Stimulated activated CD4-positive, alpha-beta T cell treated with anti-CD3 and anti-CD28 coated beads, TNF-alpha, amount 100 ng/mL, for 4 hours (primary cell): ENCODE data around the gene MED12L.
"Not testable (repeated sequence)": the region's sequence is repeated elsewhere in the genome, so short reads cannot be mapped to it uniquely, and the experiment has no call there.

Experiments
- DNase-seq, 3 experiments: peaks; one replicate each; pipeline ENCODE4 v3.0.0-alpha.2; 2020; ENCODE audit warnings: low read depth in 3 of 3

MED12L gene

DNA sequence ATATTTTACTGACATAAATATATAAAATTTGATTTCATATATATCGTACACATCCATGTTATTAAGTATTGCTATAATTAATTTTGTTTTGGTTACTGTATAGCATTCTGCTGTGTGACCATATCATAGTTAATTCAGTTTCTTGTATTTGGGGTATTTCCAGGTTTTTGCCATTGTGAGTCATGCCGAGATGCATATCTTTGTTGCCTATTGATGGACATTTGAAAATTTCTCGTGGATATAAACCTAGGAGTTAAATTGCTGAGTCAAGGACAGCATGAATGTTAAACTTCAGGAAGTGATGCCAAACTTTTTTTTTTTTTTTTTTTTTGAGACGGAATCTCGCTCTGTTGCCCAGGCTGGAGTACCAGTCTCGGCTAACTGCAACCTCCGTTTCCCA is 151.3 kb downstream of the MED12L start:
- no peak for DNase-seq

- DNase-seq, result not testable (repeated sequence)
Measured at GRCh38 chr3:151242006-151242405, 156.5 kb downstream of the MED12L start.

DNA sequence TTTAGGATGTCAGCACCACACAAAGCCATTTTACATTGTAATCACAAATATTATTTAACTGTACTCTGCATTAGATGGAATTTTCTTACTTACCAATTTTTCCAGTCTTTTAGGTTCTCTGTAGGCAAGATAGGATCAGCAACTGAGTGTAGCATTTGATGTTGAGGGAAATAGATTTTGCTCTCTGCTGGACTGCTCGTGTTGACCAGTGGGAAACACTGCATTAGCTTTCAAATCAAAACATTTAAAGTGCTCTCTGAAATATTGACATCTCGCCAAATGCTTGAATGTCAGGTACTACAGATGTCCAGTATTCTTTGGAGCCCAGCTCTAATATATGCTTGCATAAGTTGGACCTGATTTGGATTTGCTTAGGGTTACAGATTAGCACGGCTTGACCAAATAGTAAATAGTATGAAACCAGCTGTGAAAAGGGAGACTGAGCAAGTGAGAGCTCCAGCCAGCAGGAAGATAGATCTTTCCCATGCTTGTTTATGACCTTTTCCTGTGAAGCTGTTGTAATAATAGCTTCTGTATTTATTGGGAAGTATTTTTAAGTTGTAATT is 163.4 kb downstream of the MED12L start:
- DNase-seq, result no peak

DNA sequence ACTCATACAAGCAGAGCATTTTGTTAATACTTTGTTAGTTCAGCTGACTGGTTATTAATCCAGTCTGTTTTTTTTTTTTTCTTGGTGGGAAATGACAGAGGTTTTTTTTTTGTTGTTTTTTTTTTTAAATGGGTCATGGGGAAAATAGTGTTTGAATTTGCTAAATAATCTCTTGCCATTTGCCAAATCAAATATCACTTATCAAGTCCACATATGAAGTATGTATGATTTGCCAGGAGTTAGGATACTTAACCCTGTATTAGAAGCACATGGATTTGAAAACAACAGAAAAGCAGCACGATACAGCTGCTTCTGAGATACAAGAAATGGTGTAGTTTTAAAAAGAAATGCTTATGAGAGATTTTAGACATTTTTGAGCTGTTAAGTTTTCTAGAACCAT is 171.3 kb downstream of the MED12L start:
- no peak for DNase-seq

- DNase-seq, result no peak
Measured at GRCh38 chr3:151259664-151260063, 174.2 kb downstream of the MED12L start.

GRCh38 chr3:151262871-151263525 is 177.5 kb downstream of the MED12L start:
- DNase-seq, result no peak

DNA sequence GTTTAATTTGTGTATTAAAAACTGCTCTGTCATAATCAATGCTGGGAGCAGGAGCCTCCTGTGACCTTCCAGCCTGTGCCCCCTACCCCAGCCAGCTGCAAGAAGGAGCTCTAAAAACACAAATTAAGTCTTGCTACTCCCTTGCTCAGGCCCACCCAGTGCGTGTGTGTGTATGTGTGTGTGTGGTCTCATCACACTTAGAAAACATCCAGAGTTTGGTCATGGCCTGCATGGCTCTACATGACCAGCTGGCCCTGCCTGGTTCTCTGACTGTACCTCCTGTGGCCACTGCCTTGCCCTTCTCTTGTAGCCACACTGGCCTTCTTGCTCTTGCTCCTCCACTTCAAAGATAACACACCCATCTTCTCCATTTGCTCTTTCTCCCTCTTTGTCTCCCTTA is 179.1 kb downstream of the MED12L start:
- no peak for DNase-seq

GRCh38 chr3:151265166-151265565 is 179.7 kb downstream of the MED12L start:
- no peak for DNase-seq

DNA sequence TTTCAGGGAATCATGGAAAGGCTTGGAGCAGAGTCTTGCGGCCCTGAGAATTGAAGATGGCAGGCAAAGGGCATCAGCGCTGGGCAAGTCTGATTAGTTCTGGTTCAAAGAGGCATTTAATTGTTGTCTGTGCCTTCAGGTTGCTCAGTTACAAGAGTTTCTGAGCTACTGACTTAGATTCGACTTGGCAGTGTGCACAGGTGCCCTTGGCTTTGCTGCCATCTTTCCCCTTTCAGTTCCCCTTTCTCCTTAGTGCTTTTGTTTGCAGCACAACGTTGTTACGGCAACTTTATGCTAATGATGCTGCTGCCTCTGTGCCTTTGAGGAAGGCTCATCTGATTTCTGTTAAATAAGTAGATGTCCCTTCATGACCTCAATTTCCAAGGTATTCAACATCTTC is 180.4 kb downstream of the MED12L start:
- no peak for DNase-seq

DNA sequence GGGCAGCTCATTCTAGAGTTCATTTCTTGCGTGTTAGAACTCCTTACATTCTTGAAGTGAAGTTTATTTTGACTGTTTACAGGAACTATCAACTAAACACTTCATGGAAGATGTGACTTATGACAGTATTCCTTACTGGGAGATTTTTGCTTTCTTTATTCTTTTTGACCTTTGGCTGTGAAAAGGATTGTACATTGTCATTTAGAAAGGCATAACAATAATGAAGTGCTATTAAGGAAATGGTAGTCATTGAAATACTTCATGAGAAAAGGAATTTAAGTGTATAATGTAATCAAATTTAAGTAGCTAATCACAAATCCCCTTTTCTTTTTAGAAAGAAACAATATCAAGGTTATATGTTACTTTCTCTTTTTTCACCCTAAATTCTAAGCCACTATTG is 181.6 kb downstream of the MED12L start:
- DNase-seq, result no peak

- DNase-seq, result no peak
Measured at GRCh38 chr3:151268267-151269235, 183.1 kb downstream of the MED12L start.

- no peak for DNase-seq
Measured at GRCh38 chr3:151269631-151270030, 184.2 kb downstream of the MED12L start.

DNA sequence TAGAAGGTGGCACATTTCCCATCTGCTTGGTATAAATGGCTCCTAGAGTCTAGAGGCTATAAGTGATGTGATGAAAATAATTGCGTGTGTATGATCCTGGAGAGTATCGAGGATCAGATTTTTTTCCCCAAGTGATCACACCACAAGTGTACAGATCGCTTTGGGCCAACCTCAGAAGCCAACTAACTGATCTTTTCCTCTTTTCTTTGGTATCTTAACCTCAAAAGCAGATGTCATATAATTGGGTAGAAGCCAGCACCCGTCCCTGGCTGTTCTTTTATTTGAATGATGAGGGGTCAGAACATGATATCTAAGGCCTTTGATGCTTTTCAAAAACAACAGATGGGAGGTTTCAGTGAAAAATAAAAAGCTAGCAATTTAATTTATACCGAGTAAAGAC is 189.6 kb downstream of the MED12L start:
- DNase-seq, result no peak

- no peak for DNase-seq
Measured at GRCh38 chr3:151276038-151276686, 190.7 kb downstream of the MED12L start.

GRCh38 chr3:151276687-151277042 is 191.2 kb downstream of the MED12L start:
- no peak for DNase-seq

GRCh38 chr3:151278230-151278629 is 192.8 kb downstream of the MED12L start, which contains the start of gene P2RY14:
P2RY14 (minus strand) TSS chr3:151278542; CDS start chr3:151214316, 64,226 bp downstream.
- no peak for DNase-seq

DNA sequence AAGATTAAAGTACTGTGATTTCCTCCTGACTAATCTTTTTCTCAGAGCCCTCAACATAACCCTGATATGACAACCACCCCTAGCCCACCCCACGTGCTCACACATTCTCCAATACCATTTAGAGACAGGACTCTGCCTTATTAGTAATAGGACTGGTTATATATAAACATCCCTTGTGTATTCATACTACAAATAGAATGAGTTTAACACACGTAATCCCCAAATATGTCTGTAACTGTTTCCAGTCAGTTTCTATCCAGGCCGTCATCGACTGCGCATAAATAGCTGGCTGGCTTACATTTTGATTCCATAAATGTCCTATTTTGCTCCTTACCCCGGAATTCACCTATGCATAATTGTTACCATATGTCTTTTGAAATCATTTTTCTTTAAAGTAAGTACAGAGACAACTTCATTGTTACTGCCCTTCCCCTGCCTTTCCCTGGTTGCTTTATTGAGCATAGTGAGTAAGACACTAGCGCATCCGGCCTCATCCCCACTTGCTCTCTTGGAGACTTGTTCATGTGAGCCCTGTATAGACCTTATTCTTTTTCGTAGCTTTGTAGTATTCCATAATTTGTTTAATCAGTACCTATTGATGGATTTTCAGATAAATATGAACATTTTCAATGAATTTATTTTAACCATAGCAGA is 196.3 kb downstream of the MED12L start:
- DNase-seq, result no peak

GRCh38 chr3:151282921-151283320 is 197.5 kb downstream of the MED12L start:
- DNase-seq, result no peak

GRCh38 chr3:151283387-151283786 is 197.9 kb downstream of the MED12L start:
- DNase-seq, result no peak

DNA sequence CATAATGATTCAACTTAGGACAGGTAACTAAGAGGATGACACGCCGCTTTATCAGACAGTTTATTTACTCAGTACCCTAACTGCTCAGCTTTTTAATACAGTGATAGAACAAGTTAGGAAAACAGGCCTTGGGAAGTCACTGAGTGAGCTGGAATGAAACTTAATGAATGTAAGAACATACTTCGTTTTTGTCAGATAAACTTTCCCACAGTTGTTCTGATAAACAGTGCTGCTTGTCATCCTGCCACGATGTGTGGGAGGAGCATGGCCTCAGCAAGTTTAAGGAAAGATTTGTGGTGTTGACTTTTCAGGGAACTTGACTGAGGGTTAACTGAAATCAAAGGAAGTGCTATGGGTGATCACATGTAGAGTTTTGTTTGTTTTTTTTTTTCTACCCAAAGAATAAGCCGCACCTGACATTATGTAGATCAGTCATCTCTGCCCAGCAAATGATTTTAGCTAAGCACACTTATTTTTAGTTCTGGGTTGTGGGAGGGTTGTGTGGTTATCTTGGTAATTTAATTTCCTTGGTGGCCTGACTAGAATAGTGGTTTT is 198.5 kb downstream of the MED12L start:
- DNase-seq, result no peak

DNA sequence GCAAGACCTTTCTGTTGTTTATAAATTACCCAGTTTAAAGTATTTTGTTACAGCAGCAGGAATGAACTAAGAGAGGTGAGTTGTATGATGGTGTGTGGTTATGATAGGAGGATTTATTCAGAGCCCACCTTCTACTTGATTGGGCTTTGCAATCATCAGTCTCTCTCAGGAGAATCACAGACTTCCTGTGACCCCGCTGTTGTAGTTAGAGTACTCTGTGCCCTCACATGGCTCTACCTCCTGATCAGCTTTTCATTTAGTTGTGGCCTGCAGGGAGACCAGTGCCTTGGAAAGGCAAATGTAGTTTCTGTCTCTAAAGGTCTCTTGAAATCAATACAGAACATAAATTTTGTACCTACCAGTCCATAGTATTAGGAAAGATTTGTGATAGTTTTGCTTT is 200.5 kb downstream of the MED12L start:
- DNase-seq, result no peak
